ENCODE measurements around the gene KIR3DL1.
"Not testable (repeated sequence)": the region's sequence is repeated elsewhere in the genome, so short reads cannot be mapped to it uniquely, and the experiment has no call there.

Gene KIR3DL1

DNA sequence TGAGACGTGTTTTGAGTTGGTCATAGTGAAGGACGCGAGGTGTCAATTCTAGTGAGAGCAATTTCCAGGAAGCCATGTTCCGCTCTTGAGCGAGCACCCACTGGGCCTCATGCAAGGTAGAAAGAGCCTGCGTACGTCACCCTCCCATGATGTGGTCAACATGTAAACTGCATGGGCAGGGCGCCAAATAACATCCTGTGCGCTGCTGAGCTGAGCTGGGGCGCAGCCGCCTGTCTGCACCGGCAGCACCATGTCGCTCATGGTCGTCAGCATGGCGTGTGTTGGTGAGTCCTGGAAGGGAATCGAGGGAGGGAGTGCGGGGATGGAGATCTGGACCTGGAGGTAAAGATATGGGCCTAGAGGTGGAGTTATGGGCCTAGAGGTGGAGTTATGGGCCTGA is at the start of gene KIR3DL1:
KIR3DL1 (plus strand) TSS at position 218 of the 400 bp plus-strand sequence.
- not testable (repeated sequence) for H3K4me3 ChIP-seq (ENCODE audit: low read length); H3K9me3 ChIP-seq (ENCODE audit: control insufficient read depth, low read length); H3K9ac ChIP-seq (ENCODE audit: low read length); H3K4me1 ChIP-seq (ENCODE audit: control insufficient read depth, insufficient read depth, low read length); DNase-seq (ENCODE audit: low read depth); H3K36me3 ChIP-seq (ENCODE audit: control insufficient read depth, insufficient read depth, low read length, severe bottlenecking); H3K27me3 ChIP-seq (replicated peaks; ENCODE audit: control insufficient read depth, insufficient read depth, low read length)

DNA sequence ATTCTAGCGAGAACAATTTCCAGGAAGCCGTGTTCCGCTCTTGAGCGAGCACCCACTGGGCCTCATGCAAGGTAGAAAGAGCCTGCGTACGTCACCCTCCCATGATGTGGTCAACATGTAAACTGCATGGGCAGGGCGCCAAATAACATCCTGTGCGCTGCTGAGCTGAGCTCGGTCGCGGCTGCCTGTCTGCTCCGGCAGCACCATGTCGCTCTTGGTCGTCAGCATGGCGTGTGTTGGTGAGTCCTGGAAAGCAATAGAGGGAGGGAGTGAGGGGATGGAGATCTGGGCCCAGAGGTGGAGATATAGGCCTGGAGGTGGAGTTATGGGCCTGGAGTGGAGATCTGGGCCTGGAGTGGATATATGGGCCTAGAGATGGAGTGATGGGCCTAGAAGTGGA is 46.6 kb upstream of the KIR3DL1 start, which contains the start of gene KIR2DL1:
KIR2DL1 (plus strand) TSS at position 148 of the 400 bp plus-strand sequence; CDS start at position 206, 58 bp downstream.
- H3K27me3 ChIP-seq (replicated peaks; ENCODE audit: control insufficient read depth, insufficient read depth, low read length); H3K36me3 ChIP-seq (ENCODE audit: control insufficient read depth, insufficient read depth, low read length, severe bottlenecking); H3K9ac ChIP-seq (ENCODE audit: low read length); H3K9me3 ChIP-seq (ENCODE audit: control insufficient read depth, low read length); DNase-seq (ENCODE audit: low read depth); H3K4me3 ChIP-seq (ENCODE audit: low read length); H3K4me1 ChIP-seq (ENCODE audit: control insufficient read depth, insufficient read depth, low read length): not testable (repeated sequence)

- DNase-seq (ENCODE audit: low read depth); H3K4me3 ChIP-seq (ENCODE audit: low read length); H3K27me3 ChIP-seq (replicated peaks; ENCODE audit: control insufficient read depth, insufficient read depth, low read length); H3K9ac ChIP-seq (ENCODE audit: low read length); H3K9me3 ChIP-seq (ENCODE audit: control insufficient read depth, low read length); H3K36me3 ChIP-seq (ENCODE audit: control insufficient read depth, insufficient read depth, low read length, severe bottlenecking); H3K4me1 ChIP-seq (ENCODE audit: control insufficient read depth, insufficient read depth, low read length): not testable (repeated sequence)
These were observed 45.8 kb upstream of the KIR3DL1 start for GRCh38 chr19:54770511-54770910.

DNA sequence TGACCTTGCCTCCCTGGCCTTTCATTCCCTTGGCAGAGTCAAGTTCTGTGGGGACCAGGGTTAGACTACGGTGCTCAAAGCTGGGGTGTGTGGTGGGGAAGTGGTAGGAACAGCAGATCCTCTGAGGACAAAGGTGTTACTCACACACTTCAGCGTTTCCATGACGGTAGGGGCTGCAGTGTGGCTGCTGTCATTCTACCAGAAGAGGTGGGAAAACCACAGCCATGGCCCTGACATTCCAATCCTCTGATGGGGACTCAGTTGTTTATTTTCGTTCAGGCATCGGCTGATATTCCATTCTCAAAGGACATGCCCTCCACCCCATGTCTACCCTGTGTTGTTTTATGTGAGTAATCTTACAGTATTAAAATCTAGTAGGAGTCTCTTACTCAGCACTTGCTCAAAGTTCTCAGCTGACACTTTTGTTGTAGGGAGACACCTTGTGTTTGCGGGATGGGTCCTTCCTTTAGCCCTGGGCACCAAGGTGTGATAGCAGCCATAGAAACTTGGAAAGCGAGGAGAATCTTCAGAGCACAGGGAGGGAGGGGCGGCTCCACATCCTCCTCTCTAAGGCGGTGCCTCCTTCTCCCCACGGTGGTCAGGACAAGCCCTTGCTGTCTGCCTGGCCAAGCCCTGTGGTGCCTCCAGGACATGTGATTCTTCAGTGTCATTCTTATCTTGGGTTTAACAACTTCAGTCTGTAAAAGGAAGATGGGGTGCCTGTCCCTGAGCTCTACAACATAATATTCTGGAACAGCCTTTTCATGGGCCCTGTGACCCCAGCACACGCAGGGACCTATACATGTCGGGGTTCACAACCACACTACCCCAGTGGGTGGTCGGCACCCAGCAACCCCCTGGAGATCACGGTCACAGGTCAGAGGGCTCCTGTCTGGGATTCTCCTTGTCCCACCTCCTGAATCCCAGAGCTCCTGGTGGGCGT is 45.0 kb upstream of the KIR3DL1 start:
- H3K4me1 ChIP-seq (ENCODE audit: control insufficient read depth, insufficient read depth, low read length); DNase-seq (ENCODE audit: low read depth); H3K9ac ChIP-seq (ENCODE audit: low read length); H3K9me3 ChIP-seq (ENCODE audit: control insufficient read depth, low read length); H3K36me3 ChIP-seq (ENCODE audit: control insufficient read depth, insufficient read depth, low read length, severe bottlenecking); H3K27me3 ChIP-seq (replicated peaks; ENCODE audit: control insufficient read depth, insufficient read depth, low read length); H3K4me3 ChIP-seq (ENCODE audit: low read length): not testable (repeated sequence)

DNA sequence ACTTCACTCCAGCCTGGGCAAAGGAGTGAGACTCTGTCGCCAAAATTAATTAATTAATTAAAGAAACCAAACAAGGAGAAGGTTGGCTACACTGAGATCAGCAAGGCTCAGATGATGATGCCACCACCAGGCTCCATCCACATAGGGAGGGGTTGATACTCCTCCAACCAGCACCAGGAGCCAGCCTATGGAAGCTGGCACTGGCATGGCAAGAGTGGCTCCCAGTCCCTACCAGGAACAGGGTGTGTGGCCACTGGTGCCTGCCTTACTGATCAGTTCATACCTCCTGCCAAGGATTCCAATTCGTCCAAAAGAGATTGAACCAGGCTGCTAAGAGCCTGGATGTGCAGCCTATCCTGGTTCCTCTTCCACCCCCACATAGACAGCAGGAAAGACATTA is 43.6 kb upstream of the KIR3DL1 start:
- DNase-seq (ENCODE audit: low read depth); H3K27me3 ChIP-seq (replicated peaks; ENCODE audit: control insufficient read depth, insufficient read depth, low read length); H3K4me1 ChIP-seq (ENCODE audit: control insufficient read depth, insufficient read depth, low read length); H3K4me3 ChIP-seq (ENCODE audit: low read length); H3K36me3 ChIP-seq (ENCODE audit: control insufficient read depth, insufficient read depth, low read length, severe bottlenecking); H3K9me3 ChIP-seq (ENCODE audit: control insufficient read depth, low read length); H3K9ac ChIP-seq (ENCODE audit: low read length): not testable (repeated sequence)

DNA sequence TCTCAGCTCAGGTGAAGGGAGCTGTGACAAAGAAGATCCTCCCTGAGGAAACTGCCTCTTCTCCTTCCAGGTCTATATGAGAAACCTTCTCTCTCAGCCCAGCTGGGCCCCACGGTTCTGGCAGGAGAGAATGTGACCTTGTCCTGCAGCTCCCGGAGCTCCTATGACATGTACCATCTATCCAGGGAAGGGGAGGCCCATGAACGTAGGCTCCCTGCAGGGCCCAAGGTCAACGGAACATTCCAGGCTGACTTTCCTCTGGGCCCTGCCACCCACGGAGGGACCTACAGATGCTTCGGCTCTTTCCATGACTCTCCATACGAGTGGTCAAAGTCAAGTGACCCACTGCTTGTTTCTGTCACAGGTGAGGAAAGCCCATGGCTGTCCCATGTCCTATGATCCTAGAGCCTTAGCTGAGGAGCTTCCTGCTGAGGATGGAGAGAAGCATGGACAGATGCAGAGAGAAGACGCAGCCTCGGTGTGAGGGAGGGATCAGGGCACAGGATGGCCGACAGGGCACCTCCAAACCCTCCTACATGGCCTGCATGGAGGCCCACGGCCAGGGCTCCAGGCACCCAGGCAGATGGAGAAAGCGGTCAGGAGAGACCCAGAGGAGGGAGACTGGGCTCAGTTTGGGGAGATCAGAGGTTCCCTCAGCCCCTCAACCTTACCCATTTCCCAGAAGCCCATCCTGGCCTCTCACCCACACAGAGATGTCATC is 41.0 kb upstream of the KIR3DL1 start:
- H3K36me3 ChIP-seq (ENCODE audit: control insufficient read depth, insufficient read depth, low read length, severe bottlenecking); H3K9ac ChIP-seq (ENCODE audit: low read length); H3K9me3 ChIP-seq (ENCODE audit: control insufficient read depth, low read length); H3K4me3 ChIP-seq (ENCODE audit: low read length); DNase-seq (ENCODE audit: low read depth); H3K4me1 ChIP-seq (ENCODE audit: control insufficient read depth, insufficient read depth, low read length); H3K27me3 ChIP-seq (replicated peaks; ENCODE audit: control insufficient read depth, insufficient read depth, low read length): not testable (repeated sequence)

GRCh38 chr19:54775830-54776229 is 40.4 kb upstream of the KIR3DL1 start:
- H3K4me1 ChIP-seq (ENCODE audit: control insufficient read depth, insufficient read depth, low read length); H3K9ac ChIP-seq (ENCODE audit: low read length); DNase-seq (ENCODE audit: low read depth); H3K27me3 ChIP-seq (replicated peaks; ENCODE audit: control insufficient read depth, insufficient read depth, low read length); H3K9me3 ChIP-seq (ENCODE audit: control insufficient read depth, low read length); H3K36me3 ChIP-seq (ENCODE audit: control insufficient read depth, insufficient read depth, low read length, severe bottlenecking); H3K4me3 ChIP-seq (ENCODE audit: low read length): not testable (repeated sequence)

GRCh38 chr19:54777851-54778250 is 38.4 kb upstream of the KIR3DL1 start:
- not testable (repeated sequence) for H3K36me3 ChIP-seq (ENCODE audit: control insufficient read depth, insufficient read depth, low read length, severe bottlenecking); DNase-seq (ENCODE audit: low read depth); H3K9me3 ChIP-seq (ENCODE audit: control insufficient read depth, low read length); H3K9ac ChIP-seq (ENCODE audit: low read length); H3K4me1 ChIP-seq (ENCODE audit: control insufficient read depth, insufficient read depth, low read length); H3K27me3 ChIP-seq (replicated peaks; ENCODE audit: control insufficient read depth, insufficient read depth, low read length); H3K4me3 ChIP-seq (ENCODE audit: low read length)

DNA sequence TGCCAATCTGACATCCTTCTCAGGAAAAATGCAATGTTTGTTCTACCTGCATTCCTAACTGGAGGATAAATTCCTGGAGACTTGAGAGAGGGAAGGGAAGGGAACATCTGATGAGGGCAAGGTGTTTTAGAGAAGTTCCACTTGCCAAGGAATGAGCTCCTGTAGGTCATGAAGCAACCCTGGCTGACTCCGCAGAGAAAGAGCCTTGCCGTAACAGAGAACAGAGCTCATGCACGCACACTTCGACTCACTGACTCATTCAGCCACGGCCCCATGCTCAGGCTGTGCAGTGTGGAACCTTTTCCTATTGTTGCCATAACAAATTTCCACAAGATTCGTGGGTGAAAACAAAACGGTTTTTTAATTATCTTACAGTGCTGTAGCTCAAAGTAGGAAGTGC is 37.4 kb upstream of the KIR3DL1 start:
- H3K9ac ChIP-seq (ENCODE audit: low read length); H3K9me3 ChIP-seq (ENCODE audit: control insufficient read depth, low read length); H3K27me3 ChIP-seq (replicated peaks; ENCODE audit: control insufficient read depth, insufficient read depth, low read length); H3K4me3 ChIP-seq (ENCODE audit: low read length); DNase-seq (ENCODE audit: low read depth); H3K36me3 ChIP-seq (ENCODE audit: control insufficient read depth, insufficient read depth, low read length, severe bottlenecking); H3K4me1 ChIP-seq (ENCODE audit: control insufficient read depth, insufficient read depth, low read length): not testable (repeated sequence)

- not testable (repeated sequence) for H3K27me3 ChIP-seq (replicated peaks; ENCODE audit: control insufficient read depth, insufficient read depth, low read length); H3K4me3 ChIP-seq (ENCODE audit: low read length); DNase-seq (ENCODE audit: low read depth); H3K9me3 ChIP-seq (ENCODE audit: control insufficient read depth, low read length); H3K4me1 ChIP-seq (ENCODE audit: control insufficient read depth, insufficient read depth, low read length); H3K9ac ChIP-seq (ENCODE audit: low read length); H3K36me3 ChIP-seq (ENCODE audit: control insufficient read depth, insufficient read depth, low read length, severe bottlenecking)
These were observed 33.4 kb upstream of the KIR3DL1 start for GRCh38 chr19:54782916-54783315.

DNA sequence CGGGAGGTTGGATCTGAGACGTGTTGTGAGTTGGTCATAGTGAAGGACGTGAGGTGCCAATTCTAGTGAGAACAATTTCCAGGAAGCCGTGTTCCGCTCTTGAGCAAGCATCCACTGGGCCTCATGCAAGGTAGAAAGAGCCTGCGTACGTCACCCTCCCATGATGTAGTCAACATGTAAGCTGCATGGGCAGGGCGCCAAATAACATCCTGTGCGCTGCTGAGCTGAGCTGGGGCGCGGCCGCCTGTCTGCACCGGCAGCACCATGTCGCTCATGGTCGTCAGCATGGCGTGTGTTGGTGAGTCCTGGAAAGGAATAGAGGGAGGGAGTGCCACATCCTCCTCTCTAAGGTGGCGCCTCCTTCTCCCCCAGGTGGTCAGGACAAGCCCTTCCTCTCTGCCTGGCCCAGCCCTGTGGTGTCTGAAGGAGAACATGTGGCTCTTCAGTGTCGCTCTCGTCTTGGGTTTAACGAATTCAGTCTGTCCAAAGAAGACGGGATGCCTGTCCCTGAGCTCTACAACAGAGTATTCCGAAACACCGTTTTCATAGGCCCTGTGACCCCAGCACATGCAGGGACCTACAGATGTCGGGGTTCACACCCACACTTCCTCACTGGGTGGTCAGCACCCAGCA is 30.1 kb upstream of the KIR3DL1 start:
- H3K9me3 ChIP-seq (ENCODE audit: control insufficient read depth, low read length); H3K27me3 ChIP-seq (replicated peaks; ENCODE audit: control insufficient read depth, insufficient read depth, low read length); H3K4me3 ChIP-seq (ENCODE audit: low read length); DNase-seq (ENCODE audit: low read depth); H3K4me1 ChIP-seq (ENCODE audit: control insufficient read depth, insufficient read depth, low read length); H3K36me3 ChIP-seq (ENCODE audit: control insufficient read depth, insufficient read depth, low read length, severe bottlenecking); H3K9ac ChIP-seq (ENCODE audit: low read length): not testable (repeated sequence)
